NB4 (cell line): ENCODE results near the gene LRGUK.

Experiments
- CTCF ChIP-seq: IDR thresholded peaks from one replicate; pipeline ENCODE4 v1.5.1; 2012; ENCODE audit warnings: low read depth, low read length
- POLR2A ChIP-seq: IDR thresholded peaks from 2 replicates; pipeline ENCODE4 v1.6.1; 2011; ENCODE audit warnings: mild to moderate bottlenecking; ENCODE audit not compliant: insufficient read length; ENCODE audit errors: extremely low read depth

DNA sequence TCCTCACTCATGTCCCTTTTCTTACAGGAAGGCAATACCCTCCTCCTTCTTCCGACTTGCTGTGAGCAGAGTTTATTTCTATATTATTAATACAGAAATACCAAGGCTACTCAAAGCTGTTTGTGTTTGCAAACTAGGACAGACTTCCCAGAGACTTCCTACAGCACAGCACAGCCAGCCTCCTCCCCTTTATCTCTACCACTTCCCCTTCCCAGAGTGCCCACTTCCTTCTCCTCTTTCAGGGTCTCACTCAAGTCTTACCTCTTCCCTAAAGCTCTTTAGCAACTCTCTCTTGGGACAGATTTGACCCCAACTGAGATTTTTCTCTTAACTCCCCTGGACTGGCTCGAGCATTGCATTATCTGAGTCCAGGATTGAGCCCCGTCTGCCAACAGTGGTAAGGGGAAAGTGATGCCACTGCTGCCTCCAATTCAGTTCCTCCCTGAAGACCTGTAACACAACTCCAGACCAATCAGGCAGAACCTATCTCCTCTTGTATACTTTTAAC lies 5.5 kb upstream of the LRGUK start:
- TF ChIP-seq CTCF (no peak), POLR2A (no peak)
